GM12878 (cell line): ENCODE results near the gene PITPNM1.

Experiments
- EZH2 ChIP-seq: IDR thresholded peaks from 2 replicates; pipeline ENCODE4 v1.6.1; 2012; ENCODE audit warnings: low read depth, mild to moderate bottlenecking, control low read depth, inconsistent platforms, low read length, borderline replicate concordance; ENCODE audit not compliant: control insufficient read depth
- GABPA ChIP-seq: IDR thresholded peaks from 2 replicates; pipeline ENCODE4 v1.6.1; 2014; ENCODE audit warnings: antibody characterized with exemption, low read depth, mild to moderate bottlenecking, inconsistent platforms
- MTA3 ChIP-seq: IDR thresholded peaks from 2 replicates; pipeline ENCODE4 v1.6.1; 2012; ENCODE audit warnings: low read length, inconsistent platforms, borderline replicate concordance
- MXI1 ChIP-seq: fragments of 150-350 bp; IDR thresholded peaks from 2 replicates; pipeline ENCODE4 v1.6.1; 2011; ENCODE audit warnings: low read depth, mild to moderate bottlenecking, inconsistent platforms, low read length, improper control_type of control experiment
- NRF1 ChIP-seq: conservative IDR thresholded peaks from 2 replicates; pipeline ENCODE4 v1.6.1; 2011; ENCODE audit warnings: mild to moderate bottlenecking, low read depth, low read length, improper control_type of control experiment
- TCF12 ChIP-seq: IDR thresholded peaks from 2 replicates; pipeline ENCODE4 v1.6.1; 2011; ENCODE audit warnings: low read depth, mild to moderate bottlenecking, low read length

- TF ChIP-seq GABPA (no peak), MXI1 (no peak), NRF1 (no peak), TCF12 (no peak), MTA3 (no peak), EZH2 (no peak)
Observed at GRCh38 chr11:67452141-67452952, 52.8 kb downstream of the PITPNM1 start, which contains the start of gene GPR152.
